ENCODE data around the gene KCNV2. TPM values are rescaled to one million over a fixed set of nuclear protein-coding genes. Genes with fewer than 3 reads are reported as not detected.

The KCNV2 gene
- total and polyA plus RNA-seq, 4 donors = not detected

DNA sequence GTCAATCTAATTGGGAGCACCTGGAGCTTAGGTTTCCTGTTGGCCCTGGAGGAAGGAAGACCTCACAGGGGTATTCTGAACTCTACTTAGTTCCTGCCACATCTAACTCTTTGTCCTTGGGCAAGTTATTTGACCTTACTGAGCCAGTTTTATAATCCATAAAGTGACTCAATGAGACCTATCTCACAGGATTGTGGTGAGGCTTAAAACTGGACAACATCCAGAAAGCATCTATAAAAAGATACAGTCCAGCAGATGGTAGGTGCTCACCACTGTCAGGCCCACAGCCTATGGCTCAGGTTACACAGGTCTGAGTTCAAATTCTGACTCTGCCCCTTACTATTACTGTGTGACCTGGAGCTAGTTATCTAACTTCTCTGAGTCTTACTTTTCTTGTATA is 23.3 kb downstream of the KCNV2 start:
- no peak overlapping the region for H3K4me3 ChIP-seq (ENCODE audit: low read length in 2 of 2)
- no peaks in the 10 kb centered on the region for H3K36me3 ChIP-seq (ENCODE audit: control insufficient read depth in 1 of 2, insufficient read depth in 2 of 2, low read length in 1 of 2)
- H3K4me1 ChIP-seq (ENCODE audit: control insufficient read depth in 1 of 2, insufficient read depth in 2 of 2, low read length in 2 of 2) = no peaks in the 10 kb centered on the region
- H3K27ac ChIP-seq (ENCODE audit: low read depth in 1 of 2, low read length in 2 of 2) = no peak overlapping the region
- H3K27me3 ChIP-seq (ENCODE audit: control insufficient read depth in 1 of 2, insufficient read depth in 2 of 2, low read length in 1 of 2) = no peaks in the 10 kb centered on the region
- intact Hi-C loops (cut with DNase I) = no loop called here
- DNase-seq (no peak), ATAC-seq (ENCODE audit: low FRiP score) (no peak)
- H3K9me3 ChIP-seq (ENCODE audit: control insufficient read depth, low read length) = no peaks in the 10 kb centered on the region

DNA sequence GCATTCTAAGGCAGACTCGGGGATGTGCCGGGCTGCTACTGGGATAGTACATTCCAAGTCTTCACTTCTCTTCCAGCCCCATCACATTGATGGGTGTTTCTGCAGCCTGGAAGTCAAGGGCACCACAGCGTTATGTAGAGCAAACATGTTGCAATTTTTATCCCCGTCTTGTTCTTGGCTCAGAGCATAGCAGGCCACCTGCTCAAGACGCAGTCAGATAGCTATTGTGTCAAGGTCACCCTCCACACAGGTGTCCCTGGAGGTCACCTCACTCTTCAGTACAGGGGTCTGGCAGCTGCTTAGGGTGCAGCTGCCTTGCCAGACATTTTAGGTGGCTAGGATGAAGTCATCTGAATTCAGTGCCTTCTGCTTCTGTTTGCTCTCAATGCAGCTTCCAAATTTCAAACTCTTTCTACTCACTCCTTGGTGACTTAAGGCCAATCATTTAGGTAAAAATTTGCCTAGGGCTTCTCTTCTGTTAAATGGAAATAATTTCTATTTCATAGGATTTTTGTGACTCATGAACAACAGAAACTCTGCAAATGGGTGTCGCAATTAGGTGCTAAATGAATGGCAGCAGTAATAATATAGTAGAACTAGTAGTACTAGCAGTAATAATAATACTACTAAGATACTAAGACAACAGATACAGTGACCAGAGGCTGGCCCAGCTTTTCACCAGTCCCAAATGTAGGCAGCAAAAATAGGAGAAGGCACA is 24.3 kb downstream of the KCNV2 start:
- DNase-seq = no peak
- no peak overlapping the region for H3K27ac ChIP-seq (ENCODE audit: low read depth in 1 of 2, low read length in 2 of 2)
- WGBS, 2 donors = 91 to 93% methylated on average over 6 of the region's 6 CpGs
- no peaks in the 10 kb centered on the region for H3K27me3 ChIP-seq (ENCODE audit: control insufficient read depth in 1 of 2, insufficient read depth in 2 of 2, low read length in 1 of 2)
- no peaks in the 10 kb centered on the region for H3K9me3 ChIP-seq (ENCODE audit: control insufficient read depth, low read length)
- no peaks in the 10 kb centered on the region for H3K36me3 ChIP-seq (ENCODE audit: control insufficient read depth in 1 of 2, insufficient read depth in 2 of 2, low read length in 1 of 2)
- no peak overlapping the region for H3K4me3 ChIP-seq (ENCODE audit: low read length in 2 of 2)
- H3K4me1 ChIP-seq (ENCODE audit: control insufficient read depth in 1 of 2, insufficient read depth in 2 of 2, low read length in 2 of 2) = no peaks in the 10 kb centered on the region
- ATAC-seq (ENCODE audit: low FRiP score) = no peak
- intact Hi-C loops (cut with DNase I) = no loop called here

DNA sequence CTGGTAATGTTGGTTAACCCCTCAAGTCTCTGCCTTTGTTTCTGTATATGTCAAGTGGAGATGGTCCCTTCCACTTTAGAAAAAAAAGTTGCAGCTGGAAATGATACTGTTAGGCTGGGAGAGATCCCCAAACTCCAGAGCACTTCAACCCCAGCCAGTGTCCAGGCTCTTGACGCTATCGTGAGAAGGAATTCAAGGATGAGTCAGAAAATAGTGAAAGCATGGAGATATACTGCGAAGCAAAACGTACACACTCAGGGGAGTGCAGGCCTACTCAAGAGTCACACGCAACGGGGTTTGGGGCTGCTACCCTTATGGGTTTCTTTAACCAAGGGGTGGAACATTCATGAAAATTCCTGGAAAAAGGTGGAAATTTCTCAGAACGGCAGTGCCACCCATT is 24.9 kb downstream of the KCNV2 start:
- no peaks in the 10 kb centered on the region for H3K4me1 ChIP-seq (ENCODE audit: control insufficient read depth in 1 of 2, insufficient read depth in 2 of 2, low read length in 2 of 2)
- no peaks in the 10 kb centered on the region for H3K9me3 ChIP-seq (ENCODE audit: control insufficient read depth, low read length)
- H3K36me3 ChIP-seq (ENCODE audit: control insufficient read depth in 1 of 2, insufficient read depth in 2 of 2, low read length in 1 of 2) = no peaks in the 10 kb centered on the region
- H3K27ac ChIP-seq (ENCODE audit: low read depth in 1 of 2, low read length in 2 of 2) = no peak overlapping the region
- H3K27me3 ChIP-seq (ENCODE audit: control insufficient read depth in 1 of 2, insufficient read depth in 2 of 2, low read length in 1 of 2) = no peaks in the 10 kb centered on the region
- DNase-seq (no peak), ATAC-seq (ENCODE audit: low FRiP score) (no peak)
- H3K4me3 ChIP-seq (ENCODE audit: low read length in 2 of 2) = no peak overlapping the region
- WGBS, 2 donors = 93 to 95% methylated on average over 7 of the region's 7 CpGs
- intact Hi-C loops (cut with DNase I) = no loop called here

DNA sequence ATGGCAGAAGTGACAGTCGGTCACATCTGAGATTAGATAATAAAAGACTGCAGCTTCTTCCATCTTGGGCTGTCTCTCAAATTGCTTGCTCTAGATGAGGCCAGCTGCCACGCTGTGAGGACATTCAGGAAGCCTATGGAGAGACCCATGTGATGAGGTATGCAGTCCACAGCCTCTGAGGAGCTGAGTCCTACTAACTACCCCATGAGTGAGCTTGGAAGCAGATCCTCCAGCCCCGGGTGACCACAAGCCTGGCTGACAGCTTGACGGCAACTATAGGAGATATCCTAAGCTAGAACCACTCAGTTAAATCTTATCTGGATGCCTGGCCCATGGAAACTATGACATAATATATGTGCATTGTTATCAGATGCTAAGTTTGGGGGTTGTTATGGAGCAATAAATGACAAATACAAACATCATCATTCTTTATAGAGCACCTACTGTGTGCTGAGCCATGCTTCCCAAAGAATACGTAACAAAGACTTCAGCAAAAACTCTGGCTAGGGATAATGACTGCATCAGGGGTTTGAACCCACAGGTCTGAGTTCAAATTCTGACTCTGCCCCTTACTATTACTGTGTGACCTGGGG is 26.7 kb downstream of the KCNV2 start:
- H3K36me3 ChIP-seq (ENCODE audit: control insufficient read depth in 1 of 2, insufficient read depth in 2 of 2, low read length in 1 of 2) = no peaks in the 10 kb centered on the region
- no peak for ATAC-seq (ENCODE audit: low FRiP score)
- DNase-seq = no peak
- no peak overlapping the region for H3K27ac ChIP-seq (ENCODE audit: low read depth in 1 of 2, low read length in 2 of 2)
- no peaks in the 10 kb centered on the region for H3K27me3 ChIP-seq (ENCODE audit: control insufficient read depth in 1 of 2, insufficient read depth in 2 of 2, low read length in 1 of 2)
- H3K9me3 ChIP-seq (ENCODE audit: control insufficient read depth, low read length) = no peaks in the 10 kb centered on the region
- 85 to 87% methylated on average over 5 of the region's 5 CpGs for WGBS, 2 donors
- H3K4me1 ChIP-seq (ENCODE audit: control insufficient read depth in 1 of 2, insufficient read depth in 2 of 2, low read length in 2 of 2) = no peaks in the 10 kb centered on the region
- H3K4me3 ChIP-seq (ENCODE audit: low read length in 2 of 2) = no peak overlapping the region
- intact Hi-C loops (cut with DNase I) = no loop called here

DNA sequence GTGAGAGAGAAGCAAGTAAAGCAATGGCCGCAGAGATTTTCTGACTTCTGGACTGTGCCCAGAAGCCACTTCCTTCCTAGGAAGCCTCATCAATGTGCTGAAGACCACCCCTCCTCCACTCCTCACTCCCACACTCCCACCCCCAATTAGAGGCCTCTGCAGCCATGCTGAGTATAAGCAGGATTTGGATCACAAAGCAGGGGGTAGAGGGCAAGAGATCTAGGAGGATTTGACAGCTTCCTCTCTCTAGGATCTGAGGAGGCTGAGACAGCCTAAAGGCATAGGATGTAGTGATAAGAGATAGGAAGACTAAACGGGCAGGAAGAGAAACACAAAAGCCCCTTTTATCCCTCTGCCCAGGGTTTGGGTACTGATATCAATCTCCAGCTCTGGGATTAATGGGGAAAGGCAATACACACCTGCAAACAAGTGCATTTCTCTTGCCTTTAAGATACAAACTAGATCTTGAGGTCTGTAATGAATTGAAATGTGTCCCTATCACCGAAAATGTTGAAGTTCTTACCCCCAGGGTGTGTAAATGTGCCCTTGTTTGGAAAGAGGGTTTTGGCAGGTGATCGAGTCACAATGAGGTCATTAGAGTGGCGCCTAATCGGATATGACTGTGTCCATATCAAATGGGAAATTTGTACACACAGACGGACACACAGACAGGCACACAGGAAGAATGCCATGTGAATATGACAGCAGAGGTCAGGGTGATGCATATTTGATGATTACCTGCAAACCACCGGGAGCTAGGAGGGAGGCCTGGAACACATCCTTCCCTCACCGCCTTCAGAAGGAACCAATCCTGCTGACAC is 28.5 kb downstream of the KCNV2 start:
- H3K27me3 ChIP-seq (ENCODE audit: control insufficient read depth in 1 of 2, insufficient read depth in 2 of 2, low read length in 1 of 2) = no peaks in the 10 kb centered on the region
- no peaks in the 10 kb centered on the region for H3K36me3 ChIP-seq (ENCODE audit: control insufficient read depth in 1 of 2, insufficient read depth in 2 of 2, low read length in 1 of 2)
- intact Hi-C loops (cut with DNase I) = no loop called here
- ATAC-seq (ENCODE audit: low FRiP score) = no peak
- H3K27ac ChIP-seq (ENCODE audit: low read depth in 1 of 2, low read length in 2 of 2) = no peak overlapping the region
- 89 to 91% methylated on average over 9 of the region's 9 CpGs for WGBS, 2 donors
- no peak overlapping the region for H3K4me3 ChIP-seq (ENCODE audit: low read length in 2 of 2)
- H3K4me1 ChIP-seq (ENCODE audit: control insufficient read depth in 1 of 2, insufficient read depth in 2 of 2, low read length in 2 of 2) = no peaks in the 10 kb centered on the region
- no peak for DNase-seq
- H3K9me3 ChIP-seq (ENCODE audit: control insufficient read depth, low read length) = no peaks in the 10 kb centered on the region

DNA sequence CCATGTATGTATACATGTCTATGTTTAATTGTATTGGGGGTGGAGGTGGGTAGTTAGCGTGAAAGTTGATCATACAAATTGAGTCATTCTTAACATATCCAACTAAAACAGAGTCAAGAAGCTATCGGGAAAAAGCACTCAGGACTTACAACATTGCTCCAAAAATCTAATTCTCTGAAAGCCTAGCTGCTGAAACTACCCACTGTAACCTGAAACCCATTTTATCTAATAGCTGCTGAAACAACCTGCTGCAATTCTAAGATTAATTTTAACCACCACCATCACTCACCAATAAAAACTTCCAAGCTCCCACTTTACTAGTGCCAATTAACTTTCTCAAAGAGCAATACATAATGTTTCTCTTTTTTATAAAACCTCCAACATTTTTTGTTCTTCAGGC is 32.2 kb downstream of the KCNV2 start:
- Histone ChIP-seq H3K27me3 (ENCODE audit: control insufficient read depth in 1 of 2, insufficient read depth in 2 of 2, low read length in 1 of 2) (no peaks in the 10 kb centered on the region), H3K4me1 (ENCODE audit: control insufficient read depth in 1 of 2, insufficient read depth in 2 of 2, low read length in 2 of 2) (peaks cover 0 to 2% of the 10 kb centered on the region in 2 donors), H3K36me3 (ENCODE audit: control insufficient read depth in 1 of 2, insufficient read depth in 2 of 2, low read length in 1 of 2) (no peaks in the 10 kb centered on the region), H3K4me3 (ENCODE audit: low read length in 2 of 2) (no peak overlapping the region), H3K9me3 (ENCODE audit: control insufficient read depth, low read length) (no peaks in the 10 kb centered on the region), H3K27ac (ENCODE audit: low read depth in 1 of 2, low read length in 2 of 2) (no peak overlapping the region)
- no peak for DNase-seq
- intact Hi-C loops (cut with DNase I) = no loop called here
- WGBS, 2 donors = 61 to 75% methylated on average over 2 of the region's 2 CpGs
- ATAC-seq (ENCODE audit: low FRiP score) = no peak

DNA sequence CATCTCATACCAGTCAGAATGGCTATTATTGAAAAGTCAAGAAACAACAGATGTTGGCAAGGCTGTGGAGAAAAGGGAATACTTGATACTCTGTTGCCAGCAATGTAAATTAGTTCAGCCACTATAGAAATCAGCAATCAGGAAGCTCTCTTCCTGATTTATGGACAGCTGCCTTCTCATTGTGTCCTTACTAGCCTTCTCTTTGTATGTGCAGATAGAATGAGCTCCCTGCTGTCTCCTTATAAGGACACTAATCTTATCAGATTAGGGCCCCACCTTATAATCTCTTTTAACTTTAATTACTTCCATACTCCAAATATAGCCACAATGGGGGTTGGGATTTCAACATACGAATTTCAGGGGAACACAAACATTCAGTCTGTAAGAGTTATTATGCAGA is 38.0 kb downstream of the KCNV2 start:
- Histone ChIP-seq H3K27me3 (ENCODE audit: control insufficient read depth in 1 of 2, insufficient read depth in 2 of 2, low read length in 1 of 2) (no peaks in the 10 kb centered on the region), H3K36me3 (ENCODE audit: control insufficient read depth in 1 of 2, insufficient read depth in 2 of 2, low read length in 1 of 2) (no peaks in the 10 kb centered on the region), H3K4me3 (ENCODE audit: low read length in 2 of 2) (no peak overlapping the region), H3K27ac (ENCODE audit: low read depth in 1 of 2, low read length in 2 of 2) (no peak overlapping the region), H3K9me3 (ENCODE audit: control insufficient read depth, low read length) (no peaks in the 10 kb centered on the region), H3K4me1 (ENCODE audit: control insufficient read depth in 1 of 2, insufficient read depth in 2 of 2, low read length in 2 of 2) (peaks cover 0 to 6% of the 10 kb centered on the region in 2 donors)
- intact Hi-C loops (cut with DNase I) = no loop called here
- 73 to 82% methylated on average over 1 of the region's 1 CpG for whole genome bisulfite sequencing, 2 donors
- ATAC-seq (ENCODE audit: low FRiP score) = no peak
- no peak for DNase-seq

DNA sequence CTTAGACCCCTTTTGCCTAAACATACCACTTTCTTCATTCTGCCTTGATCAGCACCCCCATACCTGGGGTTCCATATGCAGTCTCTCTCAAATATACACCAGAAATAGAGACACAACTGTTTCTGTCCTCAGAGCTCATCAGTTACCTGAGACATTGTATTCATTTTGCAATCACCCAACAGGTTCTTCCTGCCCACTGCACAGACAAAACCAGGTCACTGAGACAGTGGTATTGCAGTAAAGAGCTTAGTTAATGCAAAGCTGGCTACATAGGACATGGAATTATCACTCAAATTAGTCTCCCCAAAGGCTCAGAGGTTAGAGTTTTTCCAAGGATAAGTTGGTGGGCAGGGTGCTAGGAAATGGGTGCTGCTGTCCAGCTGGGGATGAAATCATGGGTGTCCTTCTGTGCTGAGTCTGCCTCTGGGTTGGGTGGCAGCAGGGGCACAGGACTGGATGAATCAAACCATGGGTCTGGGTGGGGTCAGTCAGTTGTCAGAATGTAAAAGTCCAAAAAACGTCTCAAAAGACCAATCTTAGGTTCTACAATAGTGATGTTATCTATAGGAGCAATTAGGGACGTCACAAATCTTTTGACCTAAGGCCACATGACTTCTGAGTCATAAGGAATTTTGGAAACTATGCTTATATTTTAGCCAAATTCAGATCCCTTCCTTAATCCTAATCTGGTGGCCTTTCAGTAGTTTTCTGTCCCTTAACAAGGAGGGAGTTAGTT is 41.0 kb downstream of the KCNV2 start:
- H3K9me3 ChIP-seq (ENCODE audit: control insufficient read depth, low read length) = no peaks in the 10 kb centered on the region
- H3K4me3 ChIP-seq (ENCODE audit: low read length in 2 of 2) = no peak overlapping the region
- H3K27ac ChIP-seq (ENCODE audit: low read depth in 1 of 2, low read length in 2 of 2) = no peak overlapping the region
- no peak for DNase-seq
- H3K27me3 ChIP-seq (ENCODE audit: control insufficient read depth in 1 of 2, insufficient read depth in 2 of 2, low read length in 1 of 2) = no peaks in the 10 kb centered on the region
- no peak for ATAC-seq (ENCODE audit: low FRiP score)
- H3K36me3 ChIP-seq (ENCODE audit: control insufficient read depth in 1 of 2, insufficient read depth in 2 of 2, low read length in 1 of 2) = no peaks in the 10 kb centered on the region
- intact Hi-C loops (cut with DNase I) = no loop called here
- H3K4me1 ChIP-seq (ENCODE audit: control insufficient read depth in 1 of 2, insufficient read depth in 2 of 2, low read length in 2 of 2) = peaks cover 0 to 5% of the 10 kb centered on the region in 2 donors
- WGBS, 2 donors = 26 to 32% methylated on average over 2 of the region's 2 CpGs

Measured in aorta (tissue), 5 donors.